HG03108 (cell line): ENCODE measurements around the gene GPR107.

ENCODE experiments used
- ATAC-seq: cut with Tn5 transposase; IDR thresholded peaks from one replicate; pipeline ENCODE4 v1.9.1; 2021; ENCODE audit warnings: moderate library complexity; ENCODE audit not compliant: unreplicated experiment

The GPR107 gene

GRCh38 chr9:130179331-130179907 lies 125.7 kb downstream of the GPR107 start:
- ATAC-seq: no peak

GRCh38 chr9:130180516-130180915 lies 126.8 kb downstream of the GPR107 start:
- no peak for ATAC-seq

GRCh38 chr9:130181678-130182380 lies 128.1 kb downstream of the GPR107 start:
- ATAC-seq: no peak

- ATAC-seq: no peak
These were observed 128.7 kb downstream of the GPR107 start for GRCh38 chr9:130182381-130182909.

GRCh38 chr9:130183133-130183762 lies 129.5 kb downstream of the GPR107 start:
- no peak for ATAC-seq

- no peak for ATAC-seq
These were observed 131.3 kb downstream of the GPR107 start for GRCh38 chr9:130185017-130185416.

GRCh38 chr9:130185490-130186031 lies 131.9 kb downstream of the GPR107 start:
- no peak for ATAC-seq

- no peak for ATAC-seq
These were observed 132.3 kb downstream of the GPR107 start for GRCh38 chr9:130186051-130186450.

- ATAC-seq: no peak
These were observed 133.3 kb downstream of the GPR107 start for GRCh38 chr9:130186839-130187522.

- no peak for ATAC-seq
These were observed 133.8 kb downstream of the GPR107 start for GRCh38 chr9:130187523-130187846.

- no peak for ATAC-seq
These were observed 135.3 kb downstream of the GPR107 start for GRCh38 chr9:130188860-130189481.
